SIG-M5 treated with dmso at 0.1 percent for 504 hours (cell line): ENCODE data around the gene HERPUD1.
A peak's percentile ranks its signal among the peaks of the same experiment; 100 is the strongest.
"Not testable (repeated sequence)": the region's sequence is repeated elsewhere in the genome, so short reads cannot be mapped to it uniquely, and the experiment has no call there.

ENCODE experiments used
- DNase-seq: peaks from one replicate; lab custom pipeline; 2025; ENCODE audit not compliant: unreplicated experiment; lab: John Stamatoyannopoulos, UW

HERPUD1 gene

GRCh38 chr16:56977823-56978430 lies 46.0 kb downstream of the HERPUD1 start:
- DNase-seq = no peak

- no peak for DNase-seq
Observed at GRCh38 chr16:56980201-56980535, 48.2 kb downstream of the HERPUD1 start.

- DNase-seq = no peak
Observed at GRCh38 chr16:56980792-56981724, 49.1 kb downstream of the HERPUD1 start.

GRCh38 chr16:56981729-56982271 lies 49.9 kb downstream of the HERPUD1 start:
- DNase-seq = no peak

DNA sequence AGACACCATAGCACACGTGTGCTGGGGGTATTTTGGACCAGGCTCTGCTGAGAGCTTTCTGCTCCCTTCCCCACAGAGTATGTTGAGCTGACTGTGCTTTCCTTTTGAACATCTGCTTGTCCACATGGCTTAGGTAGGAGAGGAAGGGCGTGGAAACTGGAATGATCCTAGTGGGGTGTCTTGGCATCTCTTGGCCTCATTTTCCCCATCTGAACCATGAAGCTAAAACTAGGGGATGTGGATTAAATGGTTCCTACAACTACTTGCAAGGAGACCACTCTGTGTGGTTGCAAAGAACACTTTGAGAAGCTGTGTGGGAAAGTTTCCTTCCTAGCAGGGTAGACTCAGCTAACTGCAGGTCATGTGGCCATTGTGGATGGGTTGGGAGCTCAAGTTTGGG lies 50.8 kb downstream of the HERPUD1 start:
- DNase-seq = no peak

GRCh38 chr16:56983211-56983751 lies 51.3 kb downstream of the HERPUD1 start:
- no peak for DNase-seq

GRCh38 chr16:56984639-56985038 lies 52.7 kb downstream of the HERPUD1 start:
- no peak for DNase-seq

- peak; percentile 6 for DNase-seq
Observed at GRCh38 chr16:56985288-56985961, 53.5 kb downstream of the HERPUD1 start.

DNA sequence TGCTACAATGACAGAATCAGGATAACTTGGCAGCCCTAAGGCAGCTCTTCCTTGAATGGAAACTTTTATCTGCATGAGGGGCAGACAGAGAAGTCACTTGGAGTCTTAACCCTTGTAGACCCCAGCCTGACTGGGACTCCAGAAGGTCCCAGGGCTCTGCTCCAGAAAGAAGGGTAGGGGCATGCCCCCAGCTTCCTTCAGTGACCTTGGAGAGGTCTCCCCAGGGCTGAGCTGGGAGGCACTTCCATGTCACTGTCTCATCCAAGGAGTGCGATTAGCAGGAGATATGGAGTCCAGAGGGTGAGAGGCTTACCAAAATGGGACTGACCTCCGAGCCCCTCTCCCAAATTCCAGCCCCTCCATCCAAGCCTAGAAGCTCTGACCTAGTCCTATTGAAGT lies 54.0 kb downstream of the HERPUD1 start:
- DNase-seq = no peak

DNA sequence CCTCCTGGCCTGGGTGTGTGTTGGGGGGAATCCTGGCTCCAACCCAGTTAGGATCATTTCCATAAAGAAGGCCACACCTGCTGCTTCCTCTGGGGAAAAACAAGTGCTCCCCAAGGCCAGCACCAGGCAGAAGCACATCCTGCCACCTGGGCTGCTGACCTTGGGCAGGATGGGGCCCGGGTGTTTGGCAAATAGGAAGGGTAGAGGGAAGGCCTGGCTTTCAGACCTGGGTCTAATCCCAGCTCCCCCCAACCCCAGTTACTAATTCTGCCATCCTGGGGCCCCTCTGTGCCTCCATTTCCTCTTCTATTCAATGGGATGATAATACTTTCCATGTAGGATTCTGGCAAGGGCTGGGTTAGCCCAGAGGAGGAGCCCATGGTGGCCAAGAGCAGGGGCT lies 54.4 kb downstream of the HERPUD1 start:
- no peak for DNase-seq

- DNase-seq = not testable (repeated sequence)
Observed at GRCh38 chr16:56986908-56987307, 55.0 kb downstream of the HERPUD1 start.

- DNase-seq = no peak
Observed at GRCh38 chr16:56987692-56988091, 55.8 kb downstream of the HERPUD1 start.

- DNase-seq = no peak
Observed at GRCh38 chr16:56988161-56988947, 56.4 kb downstream of the HERPUD1 start.

- peak; percentile 80 for DNase-seq
Observed at GRCh38 chr16:56988948-56989945, 57.3 kb downstream of the HERPUD1 start, which contains the start of gene NLRC5. Gene NLRC5, plus strand, starts transcription at chr16:56989557. Its CDS starts 31,156 bp downstream, at chr16:57020713.

DNA sequence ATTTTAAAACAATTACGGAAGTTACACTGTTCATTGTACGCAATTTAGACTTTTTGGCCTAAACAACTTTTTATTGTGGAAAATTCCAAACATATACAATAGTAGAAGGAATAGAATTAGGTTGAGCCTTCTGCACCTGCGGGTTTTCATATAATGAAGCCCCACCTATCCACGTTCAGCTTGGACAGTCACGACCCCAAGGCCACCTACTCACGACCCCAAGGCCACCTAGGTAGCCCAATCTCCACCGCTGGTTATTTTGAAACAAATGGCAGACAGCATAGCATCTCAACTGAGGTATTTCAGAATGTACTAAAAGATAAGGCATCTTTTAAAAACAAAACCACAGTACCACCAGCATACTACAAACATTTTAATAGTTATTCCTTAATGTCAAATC lies 58.0 kb downstream of the HERPUD1 start:
- no peak for DNase-seq

DNA sequence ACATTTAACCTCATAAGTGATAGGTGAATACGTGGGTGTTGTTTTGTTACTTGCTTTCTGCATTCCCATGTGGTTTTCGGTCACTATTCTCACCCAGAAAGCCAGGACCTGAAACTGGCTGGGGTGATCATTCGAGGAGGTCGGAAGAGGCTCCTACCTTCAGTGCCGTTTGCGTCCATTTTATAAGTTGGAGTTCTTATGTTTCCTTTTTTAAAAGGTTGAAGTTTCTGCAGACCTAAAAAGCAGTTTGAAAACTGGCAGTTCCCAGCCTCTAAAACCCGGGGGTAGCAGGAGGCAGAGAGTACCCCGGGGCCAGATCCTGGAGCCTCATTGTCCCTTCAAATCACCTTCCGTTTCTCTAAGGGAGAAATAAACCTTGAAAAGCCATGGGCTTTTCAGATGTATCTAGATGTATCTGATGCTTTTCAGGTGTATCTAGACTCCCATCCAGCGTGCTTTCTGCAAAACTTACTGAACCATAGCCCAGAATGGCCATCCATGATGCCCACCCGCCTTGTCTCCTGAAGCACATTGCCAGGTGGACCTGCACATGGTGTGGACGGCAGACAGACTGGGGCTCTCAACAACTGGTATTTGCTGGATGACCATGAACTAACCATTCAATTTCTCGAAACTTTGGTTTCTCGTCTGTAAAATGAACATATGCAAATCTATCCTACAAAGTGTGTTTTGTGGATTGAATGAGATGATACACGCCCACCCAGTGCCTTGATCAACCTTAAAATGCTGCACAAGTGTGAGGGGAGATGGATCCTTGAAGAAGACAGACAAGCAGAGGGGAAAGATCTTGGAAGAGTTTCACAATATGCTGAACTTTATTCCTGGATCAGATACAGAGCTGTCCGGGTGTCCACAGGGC lies 58.7 kb downstream of the HERPUD1 start:
- no peak for DNase-seq

GRCh38 chr16:56992431-56992830 lies 60.5 kb downstream of the HERPUD1 start:
- DNase-seq = not testable (repeated sequence)

DNA sequence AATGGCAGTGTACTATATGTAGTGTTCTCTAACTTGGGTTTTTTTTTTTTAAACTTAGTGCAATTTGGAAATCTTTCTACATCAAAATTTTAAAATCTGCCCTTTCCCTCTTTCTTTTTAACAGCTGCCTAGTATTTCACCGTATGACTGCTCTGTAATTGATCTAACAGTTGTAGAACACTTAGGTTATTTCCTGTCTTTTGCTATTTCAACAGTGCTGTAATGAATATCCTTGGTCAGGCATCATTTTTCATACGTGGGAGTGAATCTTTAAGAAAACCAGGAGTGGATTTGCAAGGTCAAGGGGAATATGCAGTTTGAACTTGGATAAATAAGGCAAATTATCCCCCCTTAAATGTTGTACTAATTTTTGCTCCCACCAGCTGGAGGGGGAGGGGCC lies 61.3 kb downstream of the HERPUD1 start:
- DNase-seq = no peak
